NOMO-1 treated with dmso at 0.1 percent for 144 hours (cell line): Measurements from ENCODE around the gene FBLN5.
"Not testable (repeated sequence)": the region's sequence is repeated elsewhere in the genome, so short reads cannot be mapped to it uniquely, and the experiment has no call there.

Source experiments
- DNase-seq: peaks from one replicate; lab custom pipeline; 2025; ENCODE audit not compliant: unreplicated experiment; lab: John Stamatoyannopoulos, UW

The FBLN5 gene

DNA sequence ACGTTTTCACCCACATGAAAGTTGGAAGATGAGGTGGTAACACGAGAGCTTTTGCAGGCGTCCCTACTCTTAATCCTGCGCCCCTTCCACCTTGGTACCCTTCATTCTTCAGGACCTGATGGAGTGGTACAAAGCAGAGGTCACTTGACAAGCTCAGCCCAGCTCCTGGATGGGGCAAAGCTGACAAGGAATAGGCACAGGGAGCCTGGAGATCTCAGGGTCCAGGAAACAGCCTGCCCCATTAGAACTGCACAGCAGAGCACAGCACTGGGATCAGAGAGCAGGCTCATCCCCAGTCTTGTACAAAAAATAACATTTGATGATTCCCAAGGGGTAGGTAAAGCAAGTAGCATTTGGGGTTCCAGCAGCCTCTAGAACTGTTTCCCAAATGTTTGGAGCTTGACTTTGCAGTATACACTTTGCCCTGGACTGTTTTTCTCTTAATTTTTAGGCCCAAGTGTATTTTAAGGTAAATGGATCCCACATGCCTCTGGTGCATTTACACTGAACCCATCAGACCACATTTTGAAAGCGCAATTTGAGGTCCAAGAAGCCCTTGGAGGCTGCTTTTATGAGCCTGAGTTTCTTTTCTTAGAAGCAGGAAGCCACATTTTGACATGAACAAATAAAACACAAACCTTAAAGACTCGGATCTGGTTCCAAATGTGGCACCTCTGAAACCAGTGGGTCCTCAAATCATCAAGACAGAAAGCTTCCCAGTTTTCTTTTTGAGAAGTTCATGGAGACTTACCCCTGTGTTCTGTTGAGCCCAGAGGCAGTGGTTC lies 80.8 kb downstream of the FBLN5 start:
- no peak for DNase-seq

DNA sequence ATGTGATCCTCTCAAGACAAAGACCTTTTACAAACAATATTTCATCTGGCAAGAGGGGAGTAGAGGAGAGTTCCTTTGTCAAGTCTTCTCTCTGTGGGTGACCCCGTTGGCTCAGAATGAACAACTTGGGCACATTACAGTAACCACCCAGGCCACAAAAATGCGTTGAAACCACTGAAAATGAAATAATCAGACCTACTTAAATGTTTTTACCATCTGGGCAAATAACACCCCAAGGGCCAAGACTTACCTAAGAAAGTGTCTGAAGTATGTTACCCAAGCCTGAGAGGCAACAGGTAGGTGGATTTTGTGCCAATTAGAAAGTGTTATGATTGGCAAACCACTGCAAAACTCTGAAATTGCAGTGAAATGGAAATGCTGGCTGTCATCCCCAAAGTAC lies 81.4 kb downstream of the FBLN5 start:
- DNase-seq = no peak

DNA sequence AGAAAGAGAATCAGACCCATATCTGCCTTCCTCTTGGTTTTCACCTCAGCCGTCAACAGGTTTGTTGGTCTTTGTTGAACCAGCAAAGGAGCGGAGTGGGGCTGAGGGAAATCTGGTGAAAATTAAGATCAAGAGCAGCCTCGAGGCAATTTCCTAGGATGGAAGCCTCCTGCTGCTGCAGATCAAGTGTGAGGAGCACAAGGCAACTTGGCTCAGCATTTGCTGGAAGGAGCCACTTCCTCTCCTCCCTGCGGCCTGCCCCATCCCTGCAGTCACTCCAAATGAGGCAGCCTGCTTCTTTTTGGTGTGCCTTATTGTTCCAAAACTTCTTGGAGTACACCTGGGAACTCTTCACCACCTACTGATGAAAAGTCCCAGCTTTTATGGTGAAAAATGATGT lies 85.1 kb downstream of the FBLN5 start:
- DNase-seq = no peak

DNA sequence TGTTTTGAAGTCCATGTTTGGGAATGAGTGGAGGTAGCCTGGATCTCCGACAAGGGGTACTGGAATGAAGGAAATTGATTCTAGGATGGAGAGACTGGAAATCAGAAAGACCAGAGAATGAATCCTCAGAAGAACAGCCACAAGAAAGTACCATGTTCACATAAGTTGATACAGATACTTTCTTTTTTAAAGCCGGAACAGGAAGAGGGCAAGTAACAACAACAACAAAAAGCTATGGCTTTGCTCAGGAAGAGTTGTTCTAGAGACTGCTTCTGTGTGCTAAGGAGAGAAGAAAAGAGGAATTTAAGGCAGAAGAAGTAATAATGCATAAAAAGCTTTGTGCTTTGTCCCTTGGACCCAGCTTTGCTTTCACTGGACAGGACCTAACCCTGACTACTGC lies 86.4 kb downstream of the FBLN5 start:
- DNase-seq = no peak

DNA sequence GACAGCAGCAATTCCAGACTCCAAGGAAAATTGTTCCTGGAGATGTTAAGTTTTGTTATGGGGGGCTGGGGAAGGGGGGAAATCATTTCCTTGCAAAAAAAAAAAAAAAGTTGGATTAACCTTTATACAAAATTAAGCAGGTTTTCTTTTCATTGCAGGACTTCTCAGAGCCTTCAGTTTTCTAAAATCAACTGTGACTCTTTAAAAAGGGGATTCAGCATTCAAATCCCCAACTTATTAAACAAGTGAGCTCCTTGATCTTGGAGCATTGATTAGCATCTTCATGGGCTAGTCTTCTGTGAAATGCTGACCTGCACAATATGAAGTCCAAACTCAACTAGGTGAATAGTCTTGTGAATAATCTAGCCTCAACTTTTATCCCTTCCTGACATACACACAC lies 87.3 kb downstream of the FBLN5 start:
- DNase-seq = no peak

DNA sequence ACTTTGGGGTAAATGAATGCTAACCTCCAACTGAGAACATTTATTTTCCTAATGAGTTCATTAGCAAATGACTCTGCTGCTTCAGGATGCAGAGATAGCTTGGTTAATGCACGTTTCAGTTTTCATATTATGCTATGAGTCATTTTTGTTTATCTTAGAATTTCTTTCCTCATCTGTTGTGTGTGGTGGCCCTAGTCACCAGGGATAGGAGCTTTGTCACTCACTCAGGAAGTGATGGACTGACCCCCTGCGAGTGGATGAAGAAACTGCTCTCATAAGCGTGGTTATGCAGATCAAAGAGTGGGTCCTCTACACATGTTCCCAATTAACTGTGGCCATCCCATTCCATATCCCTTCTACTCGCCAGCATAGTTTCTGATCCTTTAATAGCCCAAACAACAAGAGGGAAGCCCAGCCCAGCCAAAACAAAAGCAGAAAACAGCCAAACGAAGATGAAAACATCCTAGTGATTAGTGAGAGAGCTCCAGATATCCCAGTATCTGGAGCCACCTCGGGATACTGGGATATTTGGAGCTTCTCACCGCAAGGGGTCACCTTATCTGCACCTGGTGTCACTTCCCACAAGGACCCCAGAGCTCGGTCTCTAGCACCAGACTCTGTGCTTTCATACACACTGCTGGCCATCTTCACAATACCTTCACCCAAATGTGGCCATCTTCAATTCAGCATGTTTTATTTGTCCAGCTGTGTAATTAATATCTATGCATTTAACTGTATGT lies 88.8 kb downstream of the FBLN5 start:
- DNase-seq = no peak

DNA sequence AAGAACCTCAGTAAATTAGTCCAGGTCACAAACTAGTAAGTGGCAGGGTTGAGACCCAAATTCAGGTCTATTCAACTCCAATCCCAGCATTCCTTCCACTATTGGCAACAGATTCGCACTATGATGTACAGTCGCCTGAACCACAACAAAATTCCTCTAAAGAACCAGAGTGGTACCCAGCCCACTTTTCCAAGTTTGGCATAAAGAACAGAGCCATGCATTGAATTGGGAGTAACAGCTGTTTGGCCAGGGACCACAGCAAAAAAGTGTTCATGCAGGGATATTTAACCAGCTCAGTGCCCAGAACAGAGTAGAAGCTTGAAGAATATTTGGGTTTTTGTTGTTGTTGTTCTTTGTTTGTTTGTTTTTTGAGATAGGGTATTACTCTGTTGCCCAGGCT lies 89.9 kb downstream of the FBLN5 start:
- DNase-seq = no peak

DNA sequence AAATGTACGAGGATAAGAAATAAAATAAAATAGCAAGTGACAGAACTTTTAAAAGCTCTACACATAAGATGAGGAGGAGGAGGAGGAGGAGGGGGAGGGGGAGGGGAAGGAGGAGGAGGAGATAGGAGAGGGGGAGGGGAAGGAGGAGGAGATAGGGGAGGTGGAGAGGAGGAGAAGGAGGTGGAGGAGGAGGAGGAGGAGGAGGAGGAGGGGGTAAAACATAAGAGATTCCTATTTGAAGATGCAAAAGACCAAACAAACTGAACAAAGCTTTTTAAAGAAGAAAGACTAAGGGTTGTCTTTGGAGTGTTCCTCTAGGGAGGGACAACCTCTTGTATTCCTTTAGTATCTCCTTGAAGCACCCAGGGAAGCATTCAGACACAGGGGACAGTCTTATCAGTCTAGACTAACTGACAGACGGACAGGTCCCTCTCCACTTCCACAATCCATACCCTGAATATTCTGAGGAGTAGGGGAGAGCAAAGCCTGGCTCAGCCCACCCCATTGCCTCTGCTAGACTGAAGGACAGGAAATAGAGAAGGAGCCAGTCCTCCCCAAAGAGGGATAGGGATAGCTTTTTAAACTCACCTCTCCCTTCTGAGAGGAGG lies 93.1 kb downstream of the FBLN5 start:
- DNase-seq = no peak

DNA sequence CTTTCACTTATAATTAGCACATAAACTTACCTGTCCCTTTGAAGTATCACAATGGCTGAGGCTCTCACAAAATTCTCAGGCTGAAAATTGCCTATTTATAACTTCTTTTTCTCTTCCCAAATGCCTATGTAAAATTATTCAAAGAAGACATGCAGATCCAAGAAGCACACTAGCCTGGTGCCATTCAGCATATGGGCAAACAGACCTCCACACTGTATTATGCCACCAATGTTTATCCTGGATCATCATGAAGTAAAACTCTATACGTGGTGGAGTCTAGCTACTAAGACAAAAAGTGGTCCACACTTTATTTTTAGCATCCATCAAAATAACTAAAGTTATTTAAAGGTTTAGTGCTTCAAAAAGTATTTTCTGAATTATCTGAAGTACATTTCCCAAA lies 95.9 kb downstream of the FBLN5 start:
- DNase-seq = no peak

DNA sequence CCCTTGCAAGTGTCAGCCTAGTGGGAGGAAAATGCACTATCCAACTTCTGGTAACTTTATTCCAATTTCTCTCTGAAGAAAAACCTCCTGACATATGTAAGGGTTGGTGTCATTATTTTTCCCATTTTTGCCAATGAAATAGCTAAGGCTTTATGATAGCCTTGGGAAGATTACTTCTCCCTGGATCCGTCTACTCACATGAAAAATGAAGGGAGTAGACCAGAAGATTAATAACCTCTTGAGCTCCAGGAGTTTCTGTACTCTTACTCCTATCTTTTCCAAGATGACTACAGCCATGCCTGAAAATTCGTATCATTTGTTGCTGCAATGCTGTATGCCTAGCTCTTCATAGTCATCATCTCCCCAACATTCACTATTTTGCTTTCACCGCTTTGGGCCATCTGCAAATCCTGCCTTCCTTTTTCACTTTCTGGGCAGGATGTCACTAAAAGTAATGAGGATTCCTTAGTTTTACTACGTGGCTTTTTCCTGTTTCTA lies 98.9 kb downstream of the FBLN5 start:
- DNase-seq = no peak

DNA sequence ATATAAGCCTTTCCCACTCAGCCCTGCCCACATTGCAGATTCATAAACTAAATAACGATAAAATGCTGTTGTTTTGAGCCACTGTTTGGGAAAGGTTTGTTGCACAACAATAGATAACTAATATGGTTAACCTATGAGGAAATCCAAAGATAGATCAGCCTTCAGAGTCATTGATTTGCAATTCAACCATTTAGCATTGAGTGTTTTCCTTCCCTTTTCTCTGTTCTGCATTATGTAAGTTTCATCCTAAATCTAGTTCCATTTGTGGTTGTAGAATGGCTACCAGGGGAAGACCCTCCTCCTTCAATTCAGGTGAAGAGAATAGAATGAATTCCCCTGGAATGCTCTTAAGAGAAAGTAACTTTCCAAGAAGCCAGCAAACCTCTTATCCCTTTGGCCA lies 99.8 kb downstream of the FBLN5 start:
- no peak for DNase-seq

DNA sequence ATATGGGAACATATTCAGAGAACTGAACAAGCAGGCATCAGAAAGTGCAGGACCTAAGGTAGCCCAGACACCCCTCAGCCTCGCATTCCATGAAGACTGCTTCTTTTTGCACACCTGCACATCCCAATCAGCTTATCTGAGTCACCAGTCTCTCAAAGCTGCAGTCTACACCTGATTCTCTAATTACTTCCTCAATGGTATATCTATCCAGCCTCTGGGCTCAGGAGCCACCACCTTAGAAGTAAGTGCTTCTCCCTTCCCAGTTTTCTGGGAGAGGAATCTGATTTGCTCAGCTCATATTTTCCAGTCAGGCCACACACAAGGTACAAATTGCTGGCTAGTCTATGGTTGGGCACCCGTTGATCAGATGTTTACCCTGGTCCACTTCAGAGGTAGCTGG lies 101.8 kb downstream of the FBLN5 start:
- DNase-seq = no peak

DNA sequence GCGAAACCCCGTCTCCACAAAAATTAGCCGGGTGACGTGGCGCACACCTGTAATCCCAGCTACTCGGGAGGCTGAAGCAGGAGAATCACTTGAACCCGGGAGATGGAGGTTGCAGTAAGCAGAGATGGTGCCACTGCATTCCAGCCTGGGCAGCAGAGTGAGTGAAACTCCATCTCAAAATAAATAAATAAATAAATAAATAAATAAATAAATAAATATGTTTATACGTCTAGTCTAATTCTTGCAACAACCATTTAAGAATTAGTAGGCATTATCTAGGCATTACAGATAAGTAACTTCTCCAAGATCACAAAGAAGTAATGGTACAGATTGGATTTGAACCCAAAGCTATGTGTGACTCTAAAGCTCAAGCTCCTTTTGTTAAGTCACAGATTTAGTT lies 102.4 kb downstream of the FBLN5 start:
- DNase-seq = not testable (repeated sequence)

DNA sequence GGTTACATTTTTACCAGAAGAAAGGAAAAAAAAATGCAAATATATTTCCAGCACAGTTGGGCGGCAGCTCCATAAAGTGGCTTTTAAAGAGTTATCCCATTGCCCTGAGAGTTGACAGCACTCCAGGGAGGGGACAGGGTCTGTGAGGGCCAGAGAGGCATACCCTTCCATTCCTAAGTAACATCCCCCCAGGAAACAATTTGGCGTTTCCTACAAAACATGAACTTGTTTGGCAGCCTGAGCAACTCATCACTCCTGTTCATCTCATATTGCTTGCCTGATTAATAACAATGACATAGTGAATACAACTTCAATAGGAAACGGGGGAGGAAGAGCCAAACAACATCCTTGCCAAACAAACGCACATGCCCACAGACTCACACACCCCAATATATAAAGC lies 103.5 kb downstream of the FBLN5 start:
- DNase-seq = no peak

DNA sequence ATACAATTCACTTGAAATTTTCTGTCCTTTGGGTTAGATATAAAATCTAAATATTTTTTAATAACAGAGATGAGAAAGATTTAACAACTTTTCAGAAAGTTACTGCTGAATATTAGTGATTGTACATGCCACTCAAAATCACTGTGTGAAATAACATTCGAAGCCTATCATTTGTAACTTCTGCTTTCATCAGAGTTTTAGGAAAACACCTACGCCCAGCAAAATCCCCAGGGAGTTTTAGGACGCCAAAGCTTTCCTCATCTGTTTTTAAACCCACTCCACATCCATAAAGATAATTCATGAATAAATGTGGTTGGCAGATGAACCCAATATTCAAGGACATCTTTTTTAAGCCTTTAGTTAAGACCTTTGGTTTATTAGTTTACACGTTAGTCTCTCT lies 104.1 kb downstream of the FBLN5 start:
- no peak for DNase-seq

DNA sequence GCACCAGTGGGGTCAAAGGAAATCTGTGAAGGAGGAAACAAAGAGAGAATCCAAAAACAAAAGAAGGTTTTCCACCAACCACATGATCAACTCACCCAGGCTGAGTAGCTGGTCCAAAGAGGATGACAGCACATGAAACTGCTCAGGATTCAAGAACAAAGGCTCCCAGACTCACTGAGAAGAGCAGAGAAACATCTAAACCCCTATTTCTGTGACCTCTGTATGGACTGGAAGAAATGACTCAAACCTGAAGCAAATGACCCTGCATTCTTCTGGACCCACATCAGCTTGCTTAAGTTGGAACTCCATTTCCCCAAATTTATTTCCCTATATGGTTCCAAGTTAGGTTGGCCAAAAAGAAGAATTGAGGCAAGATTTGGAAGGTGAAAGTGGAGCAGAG lies 106.4 kb downstream of the FBLN5 start:
- DNase-seq = no peak

DNA sequence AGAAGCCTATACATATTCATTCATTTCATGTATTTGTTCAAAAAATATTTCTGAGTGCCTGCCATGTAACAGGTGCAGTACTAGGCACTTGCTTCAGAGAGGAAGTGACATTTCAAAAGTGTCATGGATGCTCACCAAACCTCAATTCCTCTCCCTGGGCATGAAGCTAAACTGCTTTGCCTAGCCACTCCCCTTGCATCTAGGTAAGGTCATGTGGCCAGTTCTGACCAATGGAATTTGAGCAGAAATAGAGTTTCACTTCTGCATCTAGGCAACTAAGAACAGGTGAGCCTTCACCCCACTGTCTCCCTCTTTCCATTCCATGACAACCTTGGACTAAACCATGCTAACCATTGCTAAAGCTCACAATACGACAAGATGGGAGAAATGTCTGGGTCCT lies 107.7 kb downstream of the FBLN5 start:
- DNase-seq = no peak

DNA sequence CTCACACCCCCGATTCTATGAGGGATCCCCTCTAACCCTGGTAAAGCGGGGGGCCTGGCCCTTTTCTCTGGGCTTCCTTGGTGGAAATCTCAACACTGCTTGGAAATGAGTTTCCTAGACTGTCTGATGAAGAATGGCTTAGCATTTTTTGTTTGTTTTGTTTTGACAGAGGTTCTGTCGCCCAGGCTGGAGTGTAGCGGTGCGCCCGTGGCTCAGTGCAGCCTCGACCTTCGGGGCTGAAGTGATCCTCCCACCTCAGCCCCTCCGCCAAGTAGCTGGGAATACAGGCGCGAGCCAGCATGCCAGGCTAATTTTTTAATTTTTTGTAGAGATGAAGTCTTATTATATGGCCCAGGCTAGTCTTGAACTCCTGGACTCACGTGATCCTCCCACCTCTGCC lies 110.4 kb downstream of the FBLN5 start:
- no peak for DNase-seq

DNA sequence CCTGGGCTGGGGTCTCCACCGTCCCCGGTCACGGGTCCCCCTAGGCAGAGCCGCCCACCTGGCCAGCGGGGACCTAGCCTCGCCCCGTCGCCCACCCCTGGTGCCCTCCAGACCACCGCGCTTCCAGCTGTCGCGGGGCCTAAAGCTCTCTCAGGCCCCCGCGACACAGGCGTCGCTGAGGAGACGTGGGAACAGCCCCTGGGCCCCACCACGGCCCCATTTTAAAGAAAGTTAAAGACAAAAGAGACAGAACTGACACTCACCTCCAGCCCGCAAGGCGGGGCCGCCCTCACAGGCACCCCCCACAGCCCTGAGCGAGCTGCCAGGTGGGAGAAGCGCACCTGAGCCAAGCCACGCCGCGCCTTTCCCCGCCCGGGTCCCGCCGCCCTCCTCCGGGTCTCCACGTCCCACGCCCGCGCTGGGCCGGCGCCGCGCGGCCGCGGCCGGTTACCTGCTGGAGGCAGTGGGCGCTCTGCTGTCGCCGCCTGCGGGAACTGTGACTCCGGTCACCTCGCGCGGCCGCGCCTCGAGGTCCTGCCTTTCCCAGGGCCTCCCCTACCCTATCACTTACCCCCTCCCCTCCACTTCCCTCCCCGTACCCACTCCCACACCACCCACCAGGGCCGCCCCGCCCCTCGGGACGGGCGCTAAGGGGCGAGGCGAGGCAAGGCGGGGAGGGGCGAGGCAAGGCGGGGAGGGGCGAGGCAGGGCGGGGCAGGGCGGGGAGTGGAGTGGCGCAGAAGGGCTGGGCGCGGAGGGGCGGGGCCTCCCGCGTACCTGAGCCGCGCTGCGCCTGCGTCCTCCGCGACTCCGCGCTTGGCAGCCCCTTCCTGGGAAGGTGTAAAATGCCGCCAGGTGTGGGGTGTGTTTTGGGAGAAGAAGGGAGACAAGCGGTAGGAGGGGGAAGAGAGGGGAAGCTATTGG lies 111.3 kb downstream of the FBLN5 start:
- DNase-seq = peak; percentile 11

DNA sequence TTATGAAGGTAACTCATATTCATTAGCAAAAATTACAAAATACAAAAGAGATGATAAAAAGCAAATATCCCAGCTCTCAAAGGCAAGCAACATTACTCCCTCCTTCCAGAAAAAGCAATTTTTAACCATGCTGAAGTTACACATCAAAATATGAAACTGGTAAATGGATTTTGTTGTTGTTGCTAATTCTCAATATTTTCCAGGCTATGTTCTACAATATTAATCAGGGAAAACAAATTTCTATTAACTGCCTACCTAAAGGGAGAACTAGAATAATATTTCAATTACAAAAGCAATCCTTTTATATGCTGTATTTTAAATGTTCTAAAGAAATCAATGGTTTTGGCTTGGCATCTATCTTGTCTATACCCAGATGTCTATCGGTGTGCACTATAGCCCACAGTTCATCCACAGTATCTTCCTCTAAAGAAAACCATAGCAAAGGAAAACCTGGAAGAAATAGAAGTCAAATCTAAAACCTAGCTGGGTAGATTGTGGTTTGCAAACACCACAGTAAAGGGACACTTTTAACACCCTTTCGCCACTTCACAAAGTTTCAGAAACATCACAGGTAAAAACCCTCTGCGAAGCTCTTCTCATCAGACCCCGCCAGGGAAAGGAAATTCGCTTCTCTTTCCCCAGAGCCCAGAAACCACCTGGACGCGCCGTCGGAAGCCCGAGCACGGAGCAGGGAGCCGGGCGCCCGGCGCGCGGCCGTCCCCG lies 112.1 kb downstream of the FBLN5 start:
- DNase-seq = no peak
